PC-9 (cell line): ENCODE measurements around the gene TMEM161B.

Experiments
- CTCF ChIP-seq: fragments of 200-600 bp; sonication (generic); conservative IDR thresholded peaks from 2 replicates; pipeline ENCODE4 v1.6.1; 2017; ENCODE audit warnings: mixed run types, antibody characterized with exemption, mild to moderate bottlenecking, moderate library complexity
- EZH2 ChIP-seq: fragments of 200-600 bp; sonication (generic); IDR thresholded peaks from 2 replicates; pipeline ENCODE4 v1.8.0; 2017; ENCODE audit warnings: antibody characterized with exemption, low read depth

GRCh38 chr5:88172847-88173758 lies 95.5 kb downstream of the TMEM161B start:
- TF ChIP-seq CTCF: no peak
- TF ChIP-seq EZH2: no peak
